IPS-11a (cell line): ENCODE measurements around the gene PSMB11.

Experiments
- H3K4me3 ChIP-seq: one replicate; pipeline ENCODE4 v1.5.1; 2013; ENCODE audit warnings: low read depth, low read length, control low read depth

The PSMB11 gene

DNA sequence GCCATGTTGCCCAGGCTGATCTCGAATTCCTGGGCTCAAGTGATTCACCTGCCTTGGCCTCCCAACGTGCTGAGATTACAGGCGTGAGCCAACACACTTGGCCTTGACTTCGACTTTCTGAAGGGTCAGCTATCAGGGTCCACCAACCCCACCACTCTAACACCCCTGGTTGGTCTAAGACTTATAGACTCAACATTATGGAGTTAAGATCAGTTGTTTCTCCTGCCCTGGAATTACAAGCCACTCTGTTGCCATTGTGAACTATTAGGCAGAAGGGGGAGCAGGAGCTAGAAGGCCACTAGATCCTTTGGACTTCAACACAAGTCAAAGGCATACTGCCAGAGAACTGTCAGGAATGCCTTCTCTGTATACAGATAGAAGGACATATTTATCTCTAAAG, 1.9 kb upstream of the PSMB11 start:
- H3K4me3 ChIP-seq: no peak overlapping the region

DNA sequence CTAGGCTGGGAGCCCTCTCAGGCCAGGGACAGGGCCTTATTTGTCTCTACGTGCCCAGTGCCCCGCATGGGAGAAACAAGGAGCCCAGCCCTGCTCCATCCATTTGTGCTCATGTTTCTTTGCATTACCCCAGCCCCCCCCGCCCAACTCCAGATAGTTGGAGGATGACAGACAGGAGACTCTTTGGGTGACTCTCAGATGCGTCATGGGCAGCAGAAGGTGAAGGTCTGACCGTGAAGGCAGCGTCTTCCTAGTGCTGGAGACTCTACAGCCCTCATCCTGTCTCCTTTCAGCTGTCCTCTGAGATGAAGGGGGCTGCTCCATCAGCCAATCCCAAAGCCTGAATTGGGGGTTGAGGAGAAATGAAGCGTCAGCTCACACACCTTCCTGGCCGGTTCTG, 283 bp upstream of the PSMB11 start:
- H3K4me3 ChIP-seq: no peak overlapping the region

DNA sequence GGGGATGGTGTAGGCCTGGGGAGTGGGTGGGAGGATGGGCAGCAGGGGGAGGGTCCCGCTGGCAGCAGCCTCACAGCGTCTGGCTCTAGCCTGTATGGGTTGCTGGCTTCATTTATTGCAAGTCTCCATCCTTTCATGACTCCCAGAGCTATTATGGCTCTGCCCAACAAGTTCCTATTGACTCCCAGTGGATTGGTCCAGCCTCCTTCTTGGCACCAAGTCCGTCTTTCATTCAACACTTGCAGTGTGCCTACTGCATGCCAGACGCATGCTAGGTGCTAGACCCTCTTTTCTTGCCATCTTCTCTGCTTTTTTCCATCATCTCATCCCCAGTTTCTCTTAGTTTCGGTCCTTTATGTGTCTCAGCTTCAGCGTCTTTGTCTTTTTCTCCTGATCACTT, 1.1 kb downstream of the PSMB11 start:
- no peak overlapping the region for H3K4me3 ChIP-seq

DNA sequence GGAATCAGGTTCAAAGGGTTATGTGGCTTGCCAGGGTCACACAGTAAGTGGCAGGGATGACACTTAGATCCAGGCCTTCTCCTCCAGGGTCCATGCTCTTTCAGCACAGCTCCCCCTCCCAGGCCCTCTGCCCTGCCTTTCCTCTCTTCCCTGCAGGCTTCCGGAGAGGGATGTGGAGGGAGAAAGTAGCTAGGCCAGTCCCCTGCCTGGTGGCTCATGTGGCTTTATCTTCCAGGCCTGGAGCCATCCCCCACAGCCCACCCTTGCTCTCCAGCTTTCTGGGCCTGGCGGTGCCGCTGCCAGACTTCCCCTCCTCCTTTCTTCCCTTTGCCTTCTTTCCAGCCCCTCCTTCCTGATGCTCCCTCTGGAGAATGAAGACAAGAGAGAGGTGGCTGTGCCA, 1.7 kb downstream of the PSMB11 start:
- no peak overlapping the region for H3K4me3 ChIP-seq

DNA sequence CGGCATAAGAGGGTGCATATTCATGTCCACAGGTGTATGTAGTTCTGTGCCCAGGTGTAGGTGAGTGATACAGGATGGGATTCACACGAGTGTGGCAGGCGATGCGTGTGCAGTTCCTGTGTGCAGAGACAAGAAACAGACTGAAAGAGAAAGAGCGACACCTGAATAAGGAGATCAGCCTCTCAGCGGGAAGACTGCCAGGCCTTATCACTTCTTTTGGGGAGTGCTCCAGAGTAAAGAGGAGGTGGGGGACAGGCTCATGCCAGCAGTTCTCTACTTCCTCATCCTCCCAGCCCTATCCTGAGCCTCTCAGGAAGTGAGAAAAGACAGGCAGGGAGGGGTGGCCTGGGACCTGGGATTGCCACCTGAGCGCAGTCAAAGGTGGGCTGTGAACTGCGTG, 2.8 kb downstream of the PSMB11 start:
- H3K4me3 ChIP-seq: no peak overlapping the region

DNA sequence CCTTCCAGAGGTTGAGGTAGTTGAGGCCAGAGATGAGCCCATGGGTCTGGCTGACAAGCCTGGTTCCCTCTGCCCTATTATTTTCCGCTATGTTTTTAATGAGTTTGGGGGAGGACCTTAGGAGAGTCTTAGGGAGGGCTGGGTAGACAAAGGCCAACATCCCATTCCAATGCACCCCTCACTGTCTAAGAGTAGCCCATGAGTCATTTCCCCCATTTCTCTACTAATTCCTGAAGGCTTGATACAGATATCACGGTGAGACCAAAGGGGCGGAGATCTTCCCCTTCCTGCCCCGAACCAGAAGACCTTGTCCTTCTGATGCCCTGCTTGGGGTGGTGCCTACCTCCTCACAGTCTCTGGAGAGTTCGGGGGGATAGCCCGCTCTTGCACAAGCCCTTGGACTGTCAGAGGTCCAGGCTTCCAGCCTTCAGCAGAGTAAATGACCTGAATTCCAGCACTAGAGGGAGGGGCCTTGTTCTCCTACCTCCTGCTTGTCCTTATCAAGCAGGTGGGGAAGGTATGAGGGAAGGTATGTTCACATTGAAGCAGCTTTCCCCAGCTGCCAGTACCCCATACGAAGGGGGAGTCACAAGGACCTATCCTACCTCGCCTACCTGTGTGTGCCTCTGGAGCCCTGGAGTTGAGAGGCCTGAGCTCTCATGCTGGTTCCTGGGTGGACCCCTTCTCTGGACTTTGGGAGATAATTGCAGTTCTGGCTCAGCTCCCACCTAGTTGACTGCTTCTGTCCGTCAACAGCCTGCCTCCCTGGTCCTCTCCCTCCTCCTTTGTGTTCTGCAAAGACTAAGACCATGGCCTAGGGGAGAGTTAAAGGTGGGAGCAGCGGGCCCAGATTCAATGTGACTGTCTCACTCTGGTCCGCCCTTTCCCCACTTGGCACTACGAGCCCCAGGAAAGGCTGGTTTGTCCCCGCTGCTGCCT, 3.7 kb downstream of the PSMB11 start:
- no peak overlapping the region for H3K4me3 ChIP-seq

DNA sequence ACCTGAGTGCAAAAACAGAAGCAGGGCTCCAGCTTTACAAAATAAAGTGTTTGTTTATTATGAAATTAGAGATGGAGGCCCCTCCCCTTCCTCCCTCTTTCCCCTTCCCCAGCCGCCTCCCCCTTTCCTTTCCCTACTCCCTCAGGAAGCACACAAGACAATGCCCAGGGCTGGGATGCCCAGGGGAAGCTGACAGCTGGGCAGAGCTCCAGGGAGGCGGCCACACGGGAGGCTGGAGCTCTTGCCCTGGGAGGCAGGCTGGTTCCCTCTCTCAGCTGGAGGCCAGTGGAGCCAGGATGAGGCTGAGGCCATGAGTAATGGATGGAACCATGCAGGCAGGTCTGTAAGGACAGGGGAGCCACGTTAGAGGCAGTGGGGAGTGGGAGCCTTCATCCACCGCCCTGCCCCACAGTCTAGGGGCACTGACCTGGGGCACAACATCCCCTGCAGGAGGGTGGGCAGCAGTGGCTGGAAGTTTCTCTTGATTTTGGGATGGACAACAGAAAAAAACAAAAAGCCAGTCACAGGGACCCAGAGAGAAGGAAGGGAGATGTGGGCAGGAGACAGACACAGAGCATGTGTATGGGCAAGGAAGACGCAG, 5.1 kb downstream of the PSMB11 start:
- H3K4me3 ChIP-seq: no peak overlapping the region

DNA sequence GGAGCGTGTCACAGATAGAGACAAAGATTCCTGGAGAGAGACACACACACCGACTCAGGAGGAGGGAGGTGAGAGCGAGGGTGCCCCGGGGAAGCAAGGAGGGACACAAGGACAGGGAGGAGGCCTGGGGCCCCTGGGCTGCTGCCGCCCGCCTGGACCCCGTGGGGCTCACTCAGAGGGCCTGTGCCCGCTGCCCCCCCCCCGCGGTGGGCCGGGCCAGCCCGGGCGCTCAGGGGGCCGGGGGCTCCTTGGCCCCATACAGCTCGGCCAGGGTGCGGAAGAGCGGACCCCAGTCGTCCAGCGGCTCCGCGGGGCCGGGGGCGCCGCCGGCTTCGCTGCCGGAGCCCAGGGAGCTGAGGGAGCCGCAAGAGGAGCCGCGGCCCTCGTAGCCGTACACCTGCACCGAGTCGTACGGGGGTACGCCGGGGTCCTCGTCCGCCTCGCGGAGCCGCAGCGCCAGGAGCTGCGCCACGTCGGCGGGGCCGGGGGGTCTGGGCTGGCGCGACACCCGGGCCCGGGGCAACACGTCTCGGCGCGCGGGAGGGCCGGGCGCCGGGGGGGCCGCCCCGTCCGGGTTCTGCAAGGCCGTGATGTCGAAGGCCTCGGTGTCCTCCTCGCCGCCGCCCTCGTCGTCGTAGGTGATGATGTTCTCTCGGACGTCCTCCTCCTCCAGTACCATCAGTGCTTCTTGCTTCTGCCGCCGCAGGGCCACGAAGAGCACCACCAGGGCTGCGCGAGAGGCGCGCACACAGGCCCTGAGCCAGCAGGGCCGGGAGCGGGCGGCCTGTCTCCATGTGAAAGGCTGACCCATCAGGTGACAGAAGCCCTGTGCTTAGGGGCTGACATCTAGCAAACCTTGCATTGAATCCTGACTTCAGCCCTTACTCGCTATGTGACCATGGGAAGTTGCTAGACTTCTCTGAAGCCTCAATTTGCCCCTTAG, 6.0 kb downstream of the PSMB11 start:
- H3K4me3 ChIP-seq: no peak overlapping the region

DNA sequence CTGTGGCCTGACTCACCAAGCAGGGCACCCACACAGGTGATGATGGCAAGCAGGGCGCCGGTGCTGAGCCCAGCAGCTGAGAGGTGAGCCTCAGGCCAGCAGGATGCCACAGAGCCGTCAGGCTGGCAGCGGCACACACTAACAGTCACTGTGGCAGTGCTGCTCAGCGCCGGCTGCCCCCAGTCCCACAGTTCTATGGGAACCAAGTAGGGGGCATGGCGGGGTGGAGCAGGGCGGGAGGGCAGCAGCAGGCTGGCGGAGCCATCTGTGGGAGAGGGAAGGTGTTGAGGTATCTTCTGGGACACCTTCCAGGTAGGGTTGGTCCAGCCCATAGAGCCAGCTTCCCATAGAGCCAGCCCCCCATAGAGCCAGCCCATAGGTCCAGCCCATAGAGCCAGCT, 7.0 kb downstream of the PSMB11 start:
- H3K4me3 ChIP-seq: no peak overlapping the region

DNA sequence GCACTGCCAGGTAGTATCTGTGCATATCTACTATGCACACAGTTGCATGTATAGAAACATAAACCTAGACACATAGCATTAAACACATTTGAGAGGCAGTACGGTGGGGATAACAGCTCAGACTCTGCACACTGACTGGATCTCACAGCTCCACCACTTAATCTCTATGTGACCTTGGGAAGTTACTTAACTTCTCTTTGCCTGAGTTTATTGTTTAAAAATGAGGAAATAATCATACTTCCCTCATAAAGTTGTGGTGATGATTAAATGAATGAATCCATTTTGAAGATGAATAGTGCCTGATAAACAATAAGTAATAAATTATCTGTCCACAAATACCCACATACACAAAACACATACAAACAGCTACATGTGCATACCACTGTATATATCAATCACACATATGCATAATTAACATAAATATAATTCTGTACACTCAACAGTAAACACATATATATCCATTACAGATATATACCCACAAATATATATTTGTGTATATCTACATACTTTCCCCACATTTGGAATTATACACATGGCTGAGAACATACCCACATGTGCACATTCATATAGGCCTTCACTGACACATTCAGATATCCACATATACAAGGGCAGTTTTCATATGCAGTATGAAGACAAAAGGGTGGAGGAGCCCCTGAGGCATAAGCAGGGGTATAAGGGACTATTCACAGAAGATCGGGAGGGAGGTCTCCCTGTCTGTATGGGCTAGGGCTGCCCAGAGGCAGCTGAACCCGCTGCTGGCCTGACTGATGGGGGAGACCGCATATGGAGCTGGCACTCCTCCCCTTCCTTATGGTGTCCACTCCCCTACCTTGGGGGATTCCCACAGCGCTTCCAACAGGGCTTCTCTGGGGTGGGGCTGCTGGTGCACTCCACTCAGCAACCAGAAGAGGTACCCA, 9.4 kb downstream of the PSMB11 start:
- H3K4me3 ChIP-seq: no peak overlapping the region

DNA sequence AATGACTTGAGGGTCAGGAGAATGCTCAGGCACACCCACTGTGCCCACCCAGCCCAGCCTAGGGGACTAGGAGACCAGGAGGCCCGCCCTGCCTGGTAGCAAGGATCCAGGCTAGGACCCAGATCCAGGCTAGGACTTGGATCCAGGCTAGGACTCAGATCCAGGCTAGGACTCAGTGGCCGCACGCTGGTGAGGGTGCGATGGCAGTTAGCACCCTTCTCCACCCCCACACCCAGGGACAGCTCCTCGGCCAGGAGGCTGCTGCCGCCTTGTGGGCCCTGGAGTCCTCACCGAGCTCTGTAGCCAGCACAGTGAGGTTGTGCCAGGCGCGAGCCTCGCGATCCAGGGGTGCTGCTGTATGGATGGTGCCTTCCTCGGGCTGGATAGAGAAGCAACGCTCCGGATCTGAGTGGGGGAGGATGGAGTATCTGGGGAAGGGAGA, 10.2 kb downstream of the PSMB11 start:
- H3K4me3 ChIP-seq: no peak overlapping the region

DNA sequence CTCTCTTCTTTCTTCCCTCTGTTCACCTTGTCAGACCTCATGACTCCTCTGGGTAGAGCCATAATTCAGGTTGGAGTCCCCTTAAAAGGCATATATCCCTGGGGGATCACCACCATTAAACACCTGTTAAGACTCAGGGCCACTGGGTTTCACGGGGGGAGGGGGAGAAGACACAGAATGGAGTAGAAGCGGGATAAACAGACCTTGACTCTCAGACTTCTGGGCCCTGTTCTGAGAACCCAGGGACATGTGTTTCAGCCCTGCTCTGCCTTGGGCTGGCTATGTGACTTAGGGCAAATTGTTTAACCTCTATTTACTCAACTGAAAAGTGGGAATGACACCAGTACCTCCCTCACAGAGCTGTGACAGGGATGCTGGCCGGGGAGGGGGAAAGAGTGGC, 10.7 kb downstream of the PSMB11 start:
- H3K4me3 ChIP-seq: no peak overlapping the region

DNA sequence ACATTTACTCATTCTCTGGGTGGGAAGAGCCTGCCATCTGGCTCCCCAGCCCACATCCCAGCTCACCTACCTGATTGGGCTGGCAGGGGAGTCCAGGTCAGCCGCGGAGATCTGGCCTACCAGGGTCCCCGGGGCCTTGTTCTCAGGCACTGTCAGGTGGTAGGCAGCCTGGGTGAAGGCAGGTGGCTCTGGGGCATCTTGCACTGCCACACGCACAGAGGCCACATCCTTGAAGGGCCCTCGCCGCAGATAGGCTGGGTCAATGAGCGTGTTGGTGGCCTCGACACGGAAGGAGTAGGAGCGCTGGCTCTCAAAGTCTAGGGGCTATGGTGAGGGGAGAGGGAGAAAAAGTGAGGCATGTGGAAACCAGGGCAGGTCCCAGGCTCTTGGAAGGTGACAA, 11.4 kb downstream of the PSMB11 start:
- H3K4me3 ChIP-seq: no peak overlapping the region

DNA sequence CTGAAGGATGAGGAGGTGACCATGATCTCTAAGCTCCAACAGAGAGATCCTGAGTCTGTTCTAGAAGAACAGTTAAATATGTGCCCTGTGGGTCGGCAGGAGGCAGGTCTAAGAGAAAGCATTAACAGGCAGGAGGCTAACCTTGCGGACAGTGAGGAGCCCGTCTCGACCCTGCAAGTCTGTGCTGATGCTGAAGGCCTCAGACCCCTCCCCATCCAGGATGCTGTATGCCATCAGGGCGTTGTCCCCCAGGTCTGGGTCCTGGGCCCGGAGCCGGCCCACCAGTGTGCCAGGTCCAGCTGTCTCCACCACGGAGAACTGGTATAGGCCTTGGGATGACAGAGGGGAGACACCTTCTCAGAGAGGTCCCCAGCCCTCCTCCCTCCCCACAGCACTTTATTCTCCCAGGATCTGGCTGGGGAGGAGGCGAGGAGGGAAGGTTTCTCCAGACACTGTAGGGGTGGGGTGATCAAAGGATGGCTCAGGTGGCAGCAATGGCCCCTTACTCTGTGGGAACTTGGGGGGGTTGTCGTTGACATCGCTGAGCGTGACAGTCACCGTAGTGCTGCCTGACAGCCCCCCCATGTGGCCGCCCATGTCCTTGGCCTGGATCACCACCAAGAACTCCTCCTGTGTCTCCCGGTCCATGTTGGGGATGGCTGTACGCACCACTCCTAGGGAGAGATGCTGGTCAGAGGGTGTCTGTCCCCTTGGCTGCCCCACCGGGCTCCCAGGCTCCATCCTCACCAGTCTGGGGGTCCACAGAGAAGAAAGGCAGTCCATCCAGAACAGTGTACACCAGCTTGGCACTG, 12.2 kb downstream of the PSMB11 start:
- H3K4me3 ChIP-seq: no peak overlapping the region

DNA sequence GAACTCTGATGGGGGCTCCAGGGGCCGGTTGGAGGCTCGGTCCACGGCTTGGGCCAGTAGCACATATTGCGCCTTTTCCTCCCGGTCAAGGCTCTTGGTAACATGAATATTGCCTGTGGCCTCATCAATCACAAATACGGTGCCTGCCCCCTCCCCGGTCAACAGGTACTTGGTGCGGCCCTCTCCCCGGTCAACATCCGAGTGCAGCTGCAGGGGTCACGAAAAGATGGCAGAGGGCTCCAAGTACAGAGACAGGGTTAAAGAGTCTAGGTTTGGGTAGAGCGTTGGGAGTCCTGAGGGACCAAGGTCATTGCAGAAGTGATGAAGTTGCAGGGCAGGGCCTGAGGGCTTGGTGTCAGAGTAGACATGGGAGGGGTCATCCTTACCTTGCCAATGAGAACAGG, 13.1 kb downstream of the PSMB11 start:
- H3K4me3 ChIP-seq: no peak overlapping the region

DNA sequence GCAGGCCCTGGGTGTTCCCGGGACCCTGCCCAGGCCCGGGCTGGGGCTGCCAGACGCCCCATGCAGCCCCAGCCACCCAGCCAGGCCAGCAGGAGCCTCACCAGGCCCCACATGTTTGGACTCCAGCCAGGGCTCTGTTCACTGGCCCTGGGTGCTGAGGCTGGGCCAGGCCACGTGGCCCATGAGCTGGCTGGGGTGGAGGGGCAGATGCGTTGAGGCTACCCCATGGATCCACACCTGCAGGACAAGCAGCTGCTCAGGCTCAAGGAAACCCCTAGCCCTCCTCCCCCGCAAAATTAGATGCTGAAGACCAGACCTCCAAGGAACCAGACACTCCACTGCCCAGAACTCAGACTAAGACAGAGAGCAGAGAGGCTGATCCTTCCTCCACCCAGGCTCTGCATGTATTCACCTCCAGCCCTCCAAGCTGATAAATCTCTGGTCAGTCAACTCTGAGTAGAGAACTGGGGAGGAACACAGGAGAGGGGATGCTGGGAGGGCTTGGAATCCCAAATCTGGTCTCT, 13.7 kb downstream of the PSMB11 start:
- no peak overlapping the region for H3K4me3 ChIP-seq

DNA sequence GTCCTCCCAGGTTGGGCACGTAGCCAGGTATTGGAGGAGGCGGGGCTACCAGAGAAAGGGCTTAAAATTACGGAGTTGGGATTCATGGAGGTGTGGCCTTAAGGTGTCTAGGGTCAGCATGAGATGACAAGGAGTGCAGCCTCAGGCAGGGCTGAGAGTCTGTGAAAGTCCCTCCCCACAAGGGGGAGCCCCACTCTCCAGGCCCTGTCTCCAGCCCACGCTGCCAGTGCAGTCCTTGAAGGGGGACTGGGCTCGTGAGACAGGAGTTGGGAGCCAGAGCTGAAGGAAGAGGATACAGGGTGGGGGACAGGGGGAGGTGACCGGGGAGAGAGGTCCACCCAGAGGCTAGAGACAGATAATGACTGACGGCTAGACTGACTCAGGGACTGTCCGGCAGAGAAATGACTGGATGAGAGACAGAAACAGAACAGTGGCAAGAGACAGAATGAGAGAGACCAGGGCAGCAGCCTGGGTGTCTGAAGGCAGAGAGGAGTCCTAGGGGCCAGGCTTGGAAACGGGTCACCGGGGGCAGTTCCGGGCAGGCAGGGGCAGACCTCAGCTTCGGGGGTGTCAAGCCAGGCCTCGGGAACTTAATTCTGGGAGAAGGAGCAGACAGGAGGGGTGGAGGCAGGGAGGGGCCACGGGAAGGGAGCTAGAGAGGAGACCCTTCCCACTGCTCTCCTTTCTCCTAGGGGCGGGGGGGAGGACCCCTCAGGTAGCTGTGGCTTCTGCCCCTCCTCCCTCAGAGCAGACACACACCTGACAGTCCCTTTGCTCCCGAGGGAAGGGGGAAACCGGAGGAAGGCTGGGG, 14.3 kb downstream of the PSMB11 start:
- peak overlapping the region; percentile 33 for H3K4me3 ChIP-seq

DNA sequence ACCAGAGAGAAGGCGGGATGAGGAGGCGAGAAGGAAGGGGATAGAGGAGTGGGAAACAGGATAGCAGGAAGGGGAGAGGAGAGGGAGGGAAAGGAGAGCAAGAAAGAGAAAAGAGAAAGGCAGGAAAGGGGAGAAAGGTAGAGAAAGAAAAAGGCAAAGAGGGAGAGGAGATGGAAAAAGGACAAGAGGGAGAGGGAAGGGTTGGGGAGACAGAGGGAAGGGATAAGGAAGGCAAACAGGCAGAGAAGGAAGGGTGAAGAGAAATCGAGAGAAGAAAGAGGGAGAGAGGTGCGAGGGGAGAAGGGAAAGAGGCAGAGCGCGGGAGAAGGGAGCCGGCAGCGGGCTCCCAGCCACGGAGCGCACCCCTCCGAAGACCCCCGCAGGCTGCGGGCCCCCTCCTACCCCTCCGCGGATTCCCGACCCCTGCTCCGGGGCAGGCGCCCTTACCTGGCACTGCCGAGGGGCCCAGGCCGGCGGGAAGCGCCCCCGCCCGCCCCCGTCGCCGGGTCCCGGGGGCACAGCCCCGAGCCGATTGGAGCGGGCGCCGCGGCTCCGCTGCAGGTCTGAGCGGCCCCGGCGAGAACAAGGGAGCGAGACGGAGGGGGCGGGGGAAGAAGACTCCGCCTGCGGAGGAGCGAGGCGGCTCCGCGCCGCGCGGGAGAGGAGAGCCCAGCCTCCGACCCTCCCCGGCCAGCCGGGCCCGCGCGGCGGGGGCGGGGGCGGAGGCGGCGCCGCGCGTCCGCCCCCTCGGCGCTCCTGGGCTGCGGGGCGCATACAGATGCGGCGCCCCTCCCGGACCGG, 15.1 kb downstream of the PSMB11 start, which contains the start of gene CDH24:
TSS of gene CDH24 (minus strand) at position 565 of the 801 bp plus-strand sequence. CDS start 1,787 bp downstream, outside the sequence.
- peak within 1 kb of the TSS; percentile 33 for H3K4me3 ChIP-seq
